Cerebellar nuclear complex (tissue), 1 donor: Measurements from ENCODE around the gene UPK1B.

Experiments used
- DNase-seq, 2 experiments: peaks; one replicate each; lab custom pipeline; 2025; lab: John Stamatoyannopoulos, UW

Gene UPK1B

DNA sequence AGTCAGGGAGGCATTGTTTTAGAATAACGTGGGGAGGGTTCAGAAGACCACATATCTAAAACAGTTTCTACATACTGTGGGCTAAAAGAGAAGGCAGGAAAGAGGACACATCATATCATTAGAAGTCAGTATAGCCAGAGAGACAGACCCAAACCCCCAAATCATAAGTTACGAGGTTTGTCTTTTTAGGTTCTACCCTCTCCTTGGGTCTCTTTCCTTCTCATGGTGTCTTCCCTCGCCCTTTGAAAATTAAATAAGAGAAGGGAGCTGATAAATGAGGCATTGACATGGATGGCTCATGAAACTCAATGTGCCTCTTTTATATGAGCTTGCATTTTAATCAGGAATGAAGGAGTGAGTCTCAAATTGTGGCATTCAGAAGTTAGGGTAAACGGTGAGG is 3.4 kb downstream of the UPK1B start:
- no peak for DNase-seq

- no peak for DNase-seq
These were observed 3.9 kb downstream of the UPK1B start for GRCh38 chr3:119177321-119177720.

DNA sequence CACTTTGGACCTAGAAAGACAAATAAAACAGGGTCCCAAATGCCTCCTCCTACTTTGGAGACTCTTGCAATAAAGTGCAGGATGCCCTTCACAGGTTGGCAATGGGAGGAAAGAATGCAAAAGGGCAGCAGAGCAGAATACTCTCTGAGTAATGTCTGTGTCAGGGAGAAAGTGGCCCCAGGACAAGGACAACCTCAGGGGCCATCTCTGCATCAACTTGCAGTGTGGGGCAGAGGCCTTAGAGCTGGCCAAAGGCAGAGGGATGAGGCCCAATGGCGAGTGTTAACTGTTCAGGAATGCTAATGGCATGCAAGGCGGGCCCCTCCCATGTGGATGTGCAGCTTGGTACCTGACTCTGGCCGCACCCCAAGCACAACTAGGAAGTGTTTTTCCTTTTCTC is 8.4 kb downstream of the UPK1B start:
- no peak for DNase-seq

DNA sequence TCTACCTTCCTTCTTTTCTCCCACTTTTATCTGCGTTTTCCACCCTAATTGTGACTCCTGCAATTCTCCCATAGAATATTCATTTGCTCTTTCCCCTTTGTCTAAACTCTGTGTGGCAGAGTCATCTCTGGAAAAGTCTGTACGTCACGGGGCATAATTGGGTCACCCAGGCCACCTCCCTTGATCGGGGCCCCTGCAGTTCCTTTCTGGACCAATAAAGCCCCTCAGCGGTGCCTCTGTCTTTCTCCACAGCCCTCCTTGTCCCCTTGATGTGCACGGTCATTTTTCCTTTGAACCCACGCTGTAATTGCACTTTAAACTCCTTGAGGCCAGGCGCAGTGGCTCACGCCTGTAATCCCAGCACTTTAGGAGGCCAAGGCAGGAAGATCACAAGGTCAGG is 10.7 kb downstream of the UPK1B start:
- no peak for DNase-seq

GRCh38 chr3:119184796-119185570 is 11.6 kb downstream of the UPK1B start:
- no peak for DNase-seq

DNA sequence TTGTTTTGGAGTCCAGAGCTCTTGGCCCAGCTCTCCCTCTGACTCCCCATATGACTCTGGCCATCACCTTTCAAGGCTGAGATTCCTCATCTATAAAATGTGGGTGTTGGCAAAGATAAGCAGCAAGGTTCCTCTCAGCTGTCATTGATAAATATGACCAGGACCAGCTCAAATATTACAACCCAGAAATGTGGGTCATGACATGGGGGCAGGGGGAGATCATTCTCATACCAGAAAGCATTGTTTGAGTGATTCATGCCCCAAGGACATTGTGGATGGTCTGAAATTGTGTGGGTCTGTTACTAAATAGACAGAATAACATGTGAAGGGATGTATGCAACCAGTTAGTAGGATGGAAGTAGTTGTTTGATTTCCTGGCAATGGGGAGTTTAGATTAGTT is 13.9 kb downstream of the UPK1B start:
- no peak for DNase-seq

- DNase-seq, result no peak
These were observed 18.4 kb downstream of the UPK1B start for GRCh38 chr3:119191800-119192199.

- DNase-seq, result no peak
These were observed 21.1 kb downstream of the UPK1B start for GRCh38 chr3:119194237-119195150.

DNA sequence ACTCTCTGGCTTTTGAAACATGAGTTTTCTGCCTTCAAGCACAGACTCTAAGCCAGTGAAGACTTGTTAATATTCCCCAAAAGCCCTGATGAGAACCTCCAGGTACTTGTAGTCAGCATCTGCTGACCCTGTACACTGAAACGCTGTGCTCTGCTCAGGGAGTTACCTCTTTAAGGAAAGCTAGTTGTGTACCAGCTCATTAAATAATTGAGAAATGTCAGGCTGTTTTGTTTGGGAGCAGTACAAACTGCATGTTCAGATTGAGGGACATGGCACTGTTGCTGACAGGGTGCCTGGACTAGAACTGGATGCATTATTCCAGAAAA is 21.7 kb downstream of the UPK1B start:
- DNase-seq, result no peak

- DNase-seq, result no peak
These were observed 22.5 kb downstream of the UPK1B start for GRCh38 chr3:119195911-119196310.

GRCh38 chr3:119205209-119205608 is 31.8 kb downstream of the UPK1B start:
- no peak for DNase-seq

- DNase-seq, result no peak
These were observed 32.3 kb downstream of the UPK1B start for GRCh38 chr3:119205685-119206084.

- DNase-seq, result no peak
These were observed 33.5 kb downstream of the UPK1B start for GRCh38 chr3:119206611-119207511.

DNA sequence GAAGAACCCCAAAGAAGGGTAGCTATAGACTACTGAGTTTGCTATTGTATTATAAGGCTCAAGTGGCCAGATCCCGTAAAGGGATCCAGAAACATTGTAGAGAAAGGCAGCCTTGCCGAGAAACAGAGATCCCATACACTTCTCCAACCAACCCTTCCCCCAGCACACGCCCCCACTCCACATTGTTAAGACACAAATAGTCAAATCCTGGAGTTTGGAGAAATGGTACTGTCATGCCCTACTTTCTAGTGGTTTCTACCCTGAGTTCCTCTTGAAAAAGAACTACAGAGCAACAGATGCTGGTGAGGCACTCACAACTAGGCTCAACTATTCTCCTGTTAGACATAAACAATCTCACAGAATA is 34.1 kb downstream of the UPK1B start:
- no peak for DNase-seq

GRCh38 chr3:119211193-119211592 is 37.8 kb downstream of the UPK1B start:
- DNase-seq, result no peak

GRCh38 chr3:119211803-119212202 is 38.4 kb downstream of the UPK1B start:
- DNase-seq, result no peak

GRCh38 chr3:119219069-119219468 is 45.7 kb downstream of the UPK1B start:
- no peak for DNase-seq

GRCh38 chr3:119220198-119220597 is 46.8 kb downstream of the UPK1B start:
- DNase-seq, result no peak

GRCh38 chr3:119220970-119221667 is 47.7 kb downstream of the UPK1B start:
- DNase-seq, result no peak

GRCh38 chr3:119221779-119222320 is 48.5 kb downstream of the UPK1B start:
- DNase-seq, result no peak

DNA sequence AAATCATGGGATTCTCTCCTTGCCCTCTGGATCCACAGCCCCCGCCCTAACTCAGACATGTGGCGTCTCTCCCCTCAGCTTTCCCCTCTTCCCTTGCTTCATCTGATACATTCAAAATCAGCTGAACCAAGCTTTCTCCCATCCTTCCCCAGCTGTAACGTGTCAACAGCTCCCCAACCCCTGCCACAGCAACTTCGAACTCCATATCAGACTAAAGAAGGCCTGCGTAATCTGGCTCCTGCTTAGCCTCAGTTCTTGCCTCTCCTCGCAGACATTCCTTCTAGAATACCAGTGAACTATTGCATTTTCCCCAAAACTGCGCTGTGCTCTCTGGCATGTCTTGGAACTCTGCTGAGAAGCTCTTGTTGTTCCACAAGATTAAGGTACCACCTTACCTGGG is 49.0 kb downstream of the UPK1B start:
- DNase-seq, result no peak
